ENCODE data around the gene SMG6. TPM values are rescaled to one million over a fixed set of nuclear protein-coding genes. Genes with fewer than 3 reads are reported as not detected.

Gene SMG6
- total and polyA plus RNA-seq, 2 donors (not counting 3 experiments of a cell fraction or from before 2014, with no cell fraction given): 40.1 to 42.2 TPM

DNA sequence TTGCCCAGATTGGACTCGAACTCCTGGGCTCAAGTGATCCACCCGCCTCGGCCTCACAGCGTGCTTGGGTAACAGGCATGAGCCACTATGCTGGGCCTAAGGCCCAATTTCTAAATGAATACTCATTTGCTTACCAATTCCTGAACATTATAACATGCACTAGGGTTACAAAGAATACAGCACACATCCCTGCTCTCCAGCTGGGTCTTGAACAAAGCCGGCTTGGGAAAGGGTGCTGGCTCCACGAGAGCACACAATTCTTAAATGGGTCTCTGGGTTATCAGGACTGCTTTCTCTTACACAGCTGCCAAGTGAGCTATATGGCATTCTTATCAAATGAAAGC lies 190.3 kb downstream of the SMG6 start:
- DNase-seq (ENCODE audit: low read depth, low spot score) (no peak), FAIRE-seq (no peak)
- no peak overlapping the region for H3K4me2 ChIP-seq (ENCODE audit: insufficient read depth, low read length)
- no peaks in the 10 kb centered on the region for H3K36me3 ChIP-seq (ENCODE audit: control insufficient read depth in 2 of 2, extremely low read depth in 1 of 2, insufficient read depth in 2 of 2, low read length in 2 of 2)
- no peaks in the 10 kb centered on the region for H3K9me1 ChIP-seq (replicated peaks; ENCODE audit: control insufficient read depth, extremely low read depth, insufficient read depth, low read length)
- H3K79me2 ChIP-seq (ENCODE audit: control insufficient read depth, insufficient read depth, low read length): no peaks in the 10 kb centered on the region
- TF ChIP-seq FOS (IDR thresholded peaks at IDR 0.05; ENCODE audit: borderline replicate concordance, insufficient read depth, low read length) (no peak), GATA2 (IDR thresholded peaks at IDR 0.05; ENCODE audit: insufficient read depth, insufficient read length, low read depth, low read length) (no peak), MYC (IDR thresholded peaks at IDR 0.05; ENCODE audit: low read depth, low read length) (no peak), EZH2 (IDR thresholded peaks at IDR 0.05; ENCODE audit: borderline replicate concordance, low read depth, low read length, severe bottlenecking) (no peak), JUN (IDR thresholded peaks at IDR 0.05; ENCODE audit: borderline replicate concordance, insufficient read depth, insufficient read length, low read depth) (no peak), POLR2A (IDR thresholded peaks at IDR 0.05; ENCODE audit: low read depth, low read length) (no peak), POLR2AphosphoS5 (IDR thresholded peaks at IDR 0.05; ENCODE audit: insufficient read depth, low read depth, low read length) (no peak)
- TF ChIP-seq, protein P1, sequence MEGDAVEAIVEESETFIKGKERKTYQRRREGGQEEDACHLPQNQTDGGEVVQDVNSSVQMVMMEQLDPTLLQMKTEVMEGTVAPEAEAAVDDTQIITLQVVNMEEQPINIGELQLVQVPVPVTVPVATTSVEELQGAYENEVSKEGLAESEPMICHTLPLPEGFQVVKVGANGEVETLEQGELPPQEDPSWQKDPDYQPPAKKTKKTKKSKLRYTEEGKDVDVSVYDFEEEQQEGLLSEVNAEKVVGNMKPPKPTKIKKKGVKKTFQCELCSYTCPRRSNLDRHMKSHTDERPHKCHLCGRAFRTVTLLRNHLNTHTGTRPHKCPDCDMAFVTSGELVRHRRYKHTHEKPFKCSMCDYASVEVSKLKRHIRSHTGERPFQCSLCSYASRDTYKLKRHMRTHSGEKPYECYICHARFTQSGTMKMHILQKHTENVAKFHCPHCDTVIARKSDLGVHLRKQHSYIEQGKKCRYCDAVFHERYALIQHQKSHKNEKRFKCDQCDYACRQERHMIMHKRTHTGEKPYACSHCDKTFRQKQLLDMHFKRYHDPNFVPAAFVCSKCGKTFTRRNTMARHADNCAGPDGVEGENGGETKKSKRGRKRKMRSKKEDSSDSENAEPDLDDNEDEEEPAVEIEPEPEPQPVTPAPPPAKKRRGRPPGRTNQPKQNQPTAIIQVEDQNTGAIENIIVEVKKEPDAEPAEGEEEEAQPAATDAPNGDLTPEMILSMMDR (IDR thresholded peaks at IDR 0.05; ENCODE audit: extremely low read depth in 1 of 2, insufficient read depth in 1 of 2, low read depth in 1 of 2, low read length in 2 of 2): no peak
- TF ChIP-seq, protein P2, sequence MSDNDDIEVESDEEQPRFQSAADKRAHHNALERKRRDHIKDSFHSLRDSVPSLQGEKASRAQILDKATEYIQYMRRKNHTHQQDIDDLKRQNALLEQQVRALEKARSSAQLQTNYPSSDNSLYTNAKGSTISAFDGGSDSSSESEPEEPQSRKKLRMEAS (IDR thresholded peaks at IDR 0.05; ENCODE audit: insufficient read depth, insufficient read length): no peak
- no peaks in the 10 kb centered on the region for H3K27me3 ChIP-seq (ENCODE audit: control insufficient read depth in 2 of 2, insufficient read depth in 2 of 2, low read length in 2 of 2)
- H2AFZ ChIP-seq (ENCODE audit: low read depth, low read length): no peak overlapping the region
- H3K9ac ChIP-seq (replicated peaks; ENCODE audit: extremely low read depth, insufficient read depth, low read length): no peak overlapping the region
- H4K20me1 ChIP-seq (replicated peaks; ENCODE audit: control insufficient read depth, extremely low read depth, insufficient read depth, low read length): no peaks in the 10 kb centered on the region
- dilution Hi-C loops (cut with MboI; ENCODE audit: extremely low pct_ligation_motif_present, low sequenced_read_pairs) (no loop called here), intact Hi-C loops (cut with micrococcal nuclease) (no loop called here)
- CTCF ChIA-PET: interaction anchor here (1.0 to 1.2 kb wide), 2 partner anchors 13 to 118 kb away, joined by 3 to 4 read pairs; no protein-coding TSS in a partner anchor
- no peak overlapping the region for H3K4me3 ChIP-seq (replicated peaks in 1 of 3; ENCODE audit: insufficient read depth in 1 of 3, low read depth in 1 of 3, low read length in 3 of 3)
- no peaks in the 10 kb centered on the region for H3K4me1 ChIP-seq (ENCODE audit: control insufficient read depth, extremely low read depth, insufficient read depth, low read length)
- POLR2A ChIA-PET: no interaction called here
- no peak overlapping the region for H3K27ac ChIP-seq (ENCODE audit: insufficient read depth, low read depth, low read length)
- BruUV-seq (replicated peaks): no TSS peak
- H3K9me3 ChIP-seq (replicated peaks; ENCODE audit: control insufficient read depth, insufficient read depth, low read length): no peaks in the 10 kb centered on the region
